Activated naive CD4-positive, alpha-beta T cell treated with anti-CD3 and anti-CD28 coated beads, Interleukin-2, amount 50 U/mL, for 24 hours (primary cell): ENCODE data around the gene KIAA1755.

Source experiments
- H3K27ac Mint-ChIP-seq: one replicate; pipeline ENCODE4 v1.8.0; 2021; ENCODE audit warnings: mild to moderate bottlenecking, mixed read lengths
- H3K27me3 Mint-ChIP-seq: one replicate; pipeline ENCODE4 v1.8.0; 2021; ENCODE audit warnings: mixed read lengths
- H3K36me3 Mint-ChIP-seq: one replicate; pipeline ENCODE4 v1.8.0; 2021; ENCODE audit warnings: mixed read lengths
- H3K4me1 Mint-ChIP-seq: one replicate; pipeline ENCODE4 v1.8.0; 2021; ENCODE audit warnings: mixed read lengths
- H3K4me3 Mint-ChIP-seq: one replicate; pipeline ENCODE4 v1.8.0; 2021; ENCODE audit warnings: mild to moderate bottlenecking, mixed read lengths
- H3K9me3 Mint-ChIP-seq: one replicate; pipeline ENCODE4 v1.8.0; 2021; ENCODE audit warnings: mixed read lengths

The KIAA1755 gene

GRCh38 chr20:38224531-38224930, 36.0 kb downstream of the KIAA1755 start:
- no peaks in the 10 kb centered on the region for H3K9me3 Mint-ChIP-seq
- H3K36me3 Mint-ChIP-seq = no peaks in the 10 kb centered on the region
- no peak overlapping the region for H3K4me3 Mint-ChIP-seq
- no peaks in the 10 kb centered on the region for H3K27me3 Mint-ChIP-seq
- H3K4me1 Mint-ChIP-seq = no peaks in the 10 kb centered on the region
- no peak overlapping the region for H3K27ac Mint-ChIP-seq

- H3K27ac Mint-ChIP-seq = no peak overlapping the region
- H3K4me1 Mint-ChIP-seq = no peaks in the 10 kb centered on the region
- no peaks in the 10 kb centered on the region for H3K36me3 Mint-ChIP-seq
- no peaks in the 10 kb centered on the region for H3K9me3 Mint-ChIP-seq
- H3K27me3 Mint-ChIP-seq = no peaks in the 10 kb centered on the region
- H3K4me3 Mint-ChIP-seq = no peak overlapping the region
These were observed 36.8 kb downstream of the KIAA1755 start for GRCh38 chr20:38223743-38224100.

- no peaks in the 10 kb centered on the region for H3K36me3 Mint-ChIP-seq
- no peaks in the 10 kb centered on the region for H3K9me3 Mint-ChIP-seq
- no peak overlapping the region for H3K27ac Mint-ChIP-seq
- no peaks in the 10 kb centered on the region for H3K27me3 Mint-ChIP-seq
- H3K4me3 Mint-ChIP-seq = no peak overlapping the region
- no peaks in the 10 kb centered on the region for H3K4me1 Mint-ChIP-seq
These were observed 37.4 kb downstream of the KIAA1755 start for GRCh38 chr20:38222923-38223742.

GRCh38 chr20:38222231-38222922, 38.2 kb downstream of the KIAA1755 start:
- Mint-ChIP-seq H3K4me1 (no peaks in the 10 kb centered on the region), H3K4me3 (no peak overlapping the region), H3K9me3 (no peaks in the 10 kb centered on the region), H3K27ac (no peak overlapping the region), H3K27me3 (no peaks in the 10 kb centered on the region), H3K36me3 (no peaks in the 10 kb centered on the region)

- Mint-ChIP-seq H3K27me3 (no peaks in the 10 kb centered on the region), H3K36me3 (no peaks in the 10 kb centered on the region), H3K4me3 (no peak overlapping the region), H3K4me1 (no peaks in the 10 kb centered on the region), H3K27ac (no peak overlapping the region), H3K9me3 (no peaks in the 10 kb centered on the region)
These were observed 39.4 kb downstream of the KIAA1755 start for GRCh38 chr20:38221119-38221589.

- Mint-ChIP-seq H3K4me3 (no peak overlapping the region), H3K9me3 (no peaks in the 10 kb centered on the region), H3K36me3 (no peaks in the 10 kb centered on the region), H3K27ac (no peak overlapping the region), H3K4me1 (no peaks in the 10 kb centered on the region), H3K27me3 (no peaks in the 10 kb centered on the region)
These were observed 39.9 kb downstream of the KIAA1755 start for GRCh38 chr20:38220587-38221118.

GRCh38 chr20:38219006-38219950, 41.3 kb downstream of the KIAA1755 start:
- Mint-ChIP-seq H3K9me3 (no peaks in the 10 kb centered on the region), H3K27me3 (no peaks in the 10 kb centered on the region), H3K27ac (no peak overlapping the region), H3K36me3 (no peaks in the 10 kb centered on the region), H3K4me1 (no peaks in the 10 kb centered on the region), H3K4me3 (no peak overlapping the region)

- no peak overlapping the region for H3K27ac Mint-ChIP-seq
- no peaks in the 10 kb centered on the region for H3K4me1 Mint-ChIP-seq
- H3K27me3 Mint-ChIP-seq = no peaks in the 10 kb centered on the region
- H3K4me3 Mint-ChIP-seq = no peak overlapping the region
- H3K36me3 Mint-ChIP-seq = no peaks in the 10 kb centered on the region
- H3K9me3 Mint-ChIP-seq = no peaks in the 10 kb centered on the region
These were observed 42.0 kb downstream of the KIAA1755 start for GRCh38 chr20:38218566-38218885.

GRCh38 chr20:38217791-38218565, 42.6 kb downstream of the KIAA1755 start:
- Mint-ChIP-seq H3K27me3 (no peaks in the 10 kb centered on the region), H3K9me3 (no peaks in the 10 kb centered on the region), H3K4me3 (no peak overlapping the region), H3K36me3 (no peaks in the 10 kb centered on the region), H3K27ac (no peak overlapping the region), H3K4me1 (no peaks in the 10 kb centered on the region)

- H3K4me1 Mint-ChIP-seq = no peaks in the 10 kb centered on the region
- H3K9me3 Mint-ChIP-seq = no peaks in the 10 kb centered on the region
- no peak overlapping the region for H3K4me3 Mint-ChIP-seq
- no peaks in the 10 kb centered on the region for H3K27me3 Mint-ChIP-seq
- no peaks in the 10 kb centered on the region for H3K36me3 Mint-ChIP-seq
- H3K27ac Mint-ChIP-seq = no peak overlapping the region
These were observed 43.6 kb downstream of the KIAA1755 start for GRCh38 chr20:38216746-38217595.

- H3K27me3 Mint-ChIP-seq = no peaks in the 10 kb centered on the region
- no peaks in the 10 kb centered on the region for H3K4me1 Mint-ChIP-seq
- H3K27ac Mint-ChIP-seq = no peak overlapping the region
- H3K36me3 Mint-ChIP-seq = no peaks in the 10 kb centered on the region
- H3K4me3 Mint-ChIP-seq = no peak overlapping the region
- no peaks in the 10 kb centered on the region for H3K9me3 Mint-ChIP-seq
These were observed 44.3 kb downstream of the KIAA1755 start for GRCh38 chr20:38216201-38216600.

GRCh38 chr20:38215194-38216182, 45.0 kb downstream of the KIAA1755 start:
- no peaks in the 10 kb centered on the region for H3K27me3 Mint-ChIP-seq
- no peaks in the 10 kb centered on the region for H3K9me3 Mint-ChIP-seq
- H3K36me3 Mint-ChIP-seq = no peaks in the 10 kb centered on the region
- H3K4me1 Mint-ChIP-seq = no peaks in the 10 kb centered on the region
- no peak overlapping the region for H3K27ac Mint-ChIP-seq
- H3K4me3 Mint-ChIP-seq = no peak overlapping the region
